ENCODE measurements around the gene PTPRD.

Gene PTPRD

DNA sequence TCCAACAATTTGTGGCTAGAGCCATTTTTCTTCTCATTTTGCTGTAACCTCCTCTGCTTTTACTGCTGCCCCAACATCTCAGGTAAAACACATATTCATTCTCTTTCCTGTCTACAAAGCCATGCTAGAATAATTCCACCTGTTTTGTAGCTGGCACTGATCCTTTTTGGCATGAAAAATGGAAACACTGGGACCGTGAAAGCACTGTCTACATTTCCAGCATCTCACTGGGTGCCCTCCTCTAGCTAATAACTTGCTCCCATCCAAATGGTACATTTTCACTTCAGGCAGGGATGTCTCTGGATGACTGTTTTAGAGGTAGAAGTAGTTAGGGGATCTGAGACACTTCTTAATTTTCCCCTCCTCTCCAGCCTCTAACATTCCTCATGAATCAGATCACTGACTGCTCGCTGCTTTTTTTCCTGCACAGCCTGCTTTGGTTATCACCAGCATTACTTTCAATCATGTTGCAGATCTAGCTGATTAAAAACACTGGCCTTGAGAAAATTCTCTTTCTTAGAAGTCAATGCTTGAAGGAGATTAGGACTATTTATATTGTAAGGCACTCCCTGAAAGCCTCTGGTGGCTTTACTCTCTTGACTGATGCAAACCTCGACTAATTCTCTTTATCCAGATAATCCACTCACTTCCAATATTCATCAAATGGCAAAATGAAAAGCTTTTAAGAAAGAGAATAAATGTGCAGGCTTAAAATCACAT is 1500.6 kb downstream of the PTPRD start:
- Histone ChIP-seq H3K9me3 (ENCODE audit: control insufficient read depth, insufficient read depth, low read length) (no peaks in the 10 kb centered on the region), H3K27ac (ENCODE audit: low read depth, low read length) (no peak overlapping the region), H3K36me3 (ENCODE audit: control insufficient read depth, low read length) (no peaks in the 10 kb centered on the region), H3K27me3 (ENCODE audit: control insufficient read depth, low read length) (no peaks in the 10 kb centered on the region), H3K4me1 (ENCODE audit: control insufficient read depth, low read length) (no peaks in the 10 kb centered on the region), H3K4me3 (ENCODE audit: low read length) (no peak overlapping the region), H3K79me2 (ENCODE audit: control insufficient read depth, low read length) (no peaks in the 10 kb centered on the region), H3F3A (ENCODE audit: control insufficient read depth, insufficient read depth) (no peaks in the 10 kb centered on the region), H3K4me2 (ENCODE audit: low read length) (no peak overlapping the region), H3K9me2 (replicated peaks; ENCODE audit: control insufficient read depth, low read length) (no peaks in the 10 kb centered on the region), H4K20me1 (ENCODE audit: control insufficient read depth, insufficient read depth, low read depth, low read length) (no peaks in the 10 kb centered on the region)
- TF ChIP-seq CTCF (IDR thresholded peaks at IDR 0.05; ENCODE audit: low read depth, low read length, poor library complexity, severe bottlenecking): no peak
- no peak for TF ChIP-seq EZH2phosphoT487 (IDR thresholded peaks at IDR 0.05; ENCODE audit: borderline replicate concordance, low read length)

DNA sequence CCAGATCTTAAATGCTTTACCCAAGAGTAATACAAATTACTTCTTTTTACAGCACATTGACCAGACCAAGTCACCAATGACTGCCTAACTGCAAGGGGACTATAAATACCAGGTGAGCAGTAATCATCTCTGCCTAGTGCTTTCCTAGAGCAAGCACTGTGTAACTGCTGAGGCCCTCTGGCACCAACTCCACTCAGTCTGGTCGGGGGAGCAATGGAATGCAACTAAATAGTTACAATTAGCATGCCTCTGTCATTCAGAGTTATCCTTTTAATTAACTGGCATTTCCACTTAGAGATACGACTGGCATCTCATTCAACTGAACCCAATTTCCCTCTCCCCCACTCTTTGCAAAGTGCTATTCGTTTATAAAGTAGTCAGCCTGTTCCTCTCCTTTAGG is 1504.2 kb downstream of the PTPRD start:
- Histone ChIP-seq H3K27ac (ENCODE audit: low read depth, low read length) (no peak overlapping the region), H3K79me2 (ENCODE audit: control insufficient read depth, low read length) (no peaks in the 10 kb centered on the region), H3K36me3 (ENCODE audit: control insufficient read depth, low read length) (no peaks in the 10 kb centered on the region), H3K9me3 (ENCODE audit: control insufficient read depth, insufficient read depth, low read length) (no peaks in the 10 kb centered on the region), H3K4me3 (ENCODE audit: low read length) (no peak overlapping the region), H3K4me1 (ENCODE audit: control insufficient read depth, low read length) (no peaks in the 10 kb centered on the region), H3K27me3 (ENCODE audit: control insufficient read depth, low read length) (no peaks in the 10 kb centered on the region), H4K20me1 (ENCODE audit: control insufficient read depth, insufficient read depth, low read depth, low read length) (no peaks in the 10 kb centered on the region), H3F3A (ENCODE audit: control insufficient read depth, insufficient read depth) (no peaks in the 10 kb centered on the region), H3K4me2 (ENCODE audit: low read length) (no peak overlapping the region), H3K9me2 (replicated peaks; ENCODE audit: control insufficient read depth, low read length) (no peaks in the 10 kb centered on the region)
- TF ChIP-seq CTCF (IDR thresholded peaks at IDR 0.05; ENCODE audit: low read depth, low read length, poor library complexity, severe bottlenecking) (no peak), EZH2phosphoT487 (IDR thresholded peaks at IDR 0.05; ENCODE audit: borderline replicate concordance, low read length) (no peak)

DNA sequence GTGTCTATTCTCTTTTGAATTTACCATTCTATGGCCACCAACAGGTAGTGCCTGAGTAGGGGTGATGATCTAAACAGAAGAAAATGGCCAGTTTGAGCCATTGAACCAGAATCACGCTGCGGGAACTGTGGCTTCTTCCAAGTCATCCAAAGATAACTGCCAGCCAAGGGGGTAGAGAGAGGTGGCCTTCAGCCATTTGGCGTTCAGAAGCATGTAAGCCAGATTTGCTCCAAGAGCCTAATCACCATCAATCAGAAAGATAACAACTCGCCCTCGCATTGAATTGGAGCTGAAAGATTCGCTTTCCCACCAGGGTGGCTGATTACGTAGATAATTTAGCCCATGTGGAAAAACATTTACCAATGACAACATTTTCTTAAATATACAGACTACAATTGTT is 1510.5 kb downstream of the PTPRD start:
- H3K36me3 ChIP-seq (ENCODE audit: control insufficient read depth, low read length): no peaks in the 10 kb centered on the region
- no peaks in the 10 kb centered on the region for H3F3A ChIP-seq (ENCODE audit: control insufficient read depth, insufficient read depth)
- no peaks in the 10 kb centered on the region for H3K9me2 ChIP-seq (replicated peaks; ENCODE audit: control insufficient read depth, low read length)
- no peak for TF ChIP-seq CTCF (IDR thresholded peaks at IDR 0.05; ENCODE audit: low read depth, low read length, poor library complexity, severe bottlenecking)
- no peak for TF ChIP-seq EZH2phosphoT487 (IDR thresholded peaks at IDR 0.05; ENCODE audit: borderline replicate concordance, low read length)
- no peaks in the 10 kb centered on the region for H4K20me1 ChIP-seq (ENCODE audit: control insufficient read depth, insufficient read depth, low read depth, low read length)
- H3K4me2 ChIP-seq (ENCODE audit: low read length): no peak overlapping the region
- no peaks in the 10 kb centered on the region for H3K4me1 ChIP-seq (ENCODE audit: control insufficient read depth, low read length)
- no peaks in the 10 kb centered on the region for H3K79me2 ChIP-seq (ENCODE audit: control insufficient read depth, low read length)
- no peaks in the 10 kb centered on the region for H3K9me3 ChIP-seq (ENCODE audit: control insufficient read depth, insufficient read depth, low read length)
- H3K4me3 ChIP-seq (ENCODE audit: low read length): no peak overlapping the region
- H3K27ac ChIP-seq (ENCODE audit: low read depth, low read length): no peak overlapping the region
- H3K27me3 ChIP-seq (ENCODE audit: control insufficient read depth, low read length): no peaks in the 10 kb centered on the region

Data from DOHH2 (cell line).